ENCODE data around the gene SYNE2.

The SYNE2 gene

DNA sequence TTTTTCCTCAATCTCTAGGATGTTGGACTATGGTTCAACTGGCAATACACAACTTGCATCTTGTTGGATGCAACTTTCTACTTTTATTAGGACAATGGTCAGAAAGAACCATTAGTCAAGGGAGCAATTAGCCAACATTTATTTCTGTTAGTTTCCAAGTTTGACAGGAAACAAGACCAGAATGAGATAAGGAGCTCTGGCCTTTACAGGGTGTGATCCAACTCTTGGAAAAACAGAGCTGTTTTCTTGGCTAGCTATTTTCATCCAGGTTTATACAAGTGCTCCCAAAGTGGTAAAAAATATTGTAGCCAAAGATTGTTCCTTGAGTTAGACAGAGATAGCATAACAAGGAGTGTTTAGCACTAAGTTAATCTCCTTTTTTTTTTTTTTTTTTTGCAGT, 3.9 kb upstream of the SYNE2 start:
- TF ChIP-seq, protein P1, sequence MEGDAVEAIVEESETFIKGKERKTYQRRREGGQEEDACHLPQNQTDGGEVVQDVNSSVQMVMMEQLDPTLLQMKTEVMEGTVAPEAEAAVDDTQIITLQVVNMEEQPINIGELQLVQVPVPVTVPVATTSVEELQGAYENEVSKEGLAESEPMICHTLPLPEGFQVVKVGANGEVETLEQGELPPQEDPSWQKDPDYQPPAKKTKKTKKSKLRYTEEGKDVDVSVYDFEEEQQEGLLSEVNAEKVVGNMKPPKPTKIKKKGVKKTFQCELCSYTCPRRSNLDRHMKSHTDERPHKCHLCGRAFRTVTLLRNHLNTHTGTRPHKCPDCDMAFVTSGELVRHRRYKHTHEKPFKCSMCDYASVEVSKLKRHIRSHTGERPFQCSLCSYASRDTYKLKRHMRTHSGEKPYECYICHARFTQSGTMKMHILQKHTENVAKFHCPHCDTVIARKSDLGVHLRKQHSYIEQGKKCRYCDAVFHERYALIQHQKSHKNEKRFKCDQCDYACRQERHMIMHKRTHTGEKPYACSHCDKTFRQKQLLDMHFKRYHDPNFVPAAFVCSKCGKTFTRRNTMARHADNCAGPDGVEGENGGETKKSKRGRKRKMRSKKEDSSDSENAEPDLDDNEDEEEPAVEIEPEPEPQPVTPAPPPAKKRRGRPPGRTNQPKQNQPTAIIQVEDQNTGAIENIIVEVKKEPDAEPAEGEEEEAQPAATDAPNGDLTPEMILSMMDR (IDR thresholded peaks at IDR 0.05; ENCODE audit: low read depth, low read length): no peak
- H3K4me3 ChIP-seq (ENCODE audit: low read depth, low read length): no peak overlapping the region
- no peak for DNase-seq (ENCODE audit: low read depth, low spot score)
- in situ Hi-C loops (cut with HindIII; ENCODE audit: low sequenced_read_pairs): no loop called here

DNA sequence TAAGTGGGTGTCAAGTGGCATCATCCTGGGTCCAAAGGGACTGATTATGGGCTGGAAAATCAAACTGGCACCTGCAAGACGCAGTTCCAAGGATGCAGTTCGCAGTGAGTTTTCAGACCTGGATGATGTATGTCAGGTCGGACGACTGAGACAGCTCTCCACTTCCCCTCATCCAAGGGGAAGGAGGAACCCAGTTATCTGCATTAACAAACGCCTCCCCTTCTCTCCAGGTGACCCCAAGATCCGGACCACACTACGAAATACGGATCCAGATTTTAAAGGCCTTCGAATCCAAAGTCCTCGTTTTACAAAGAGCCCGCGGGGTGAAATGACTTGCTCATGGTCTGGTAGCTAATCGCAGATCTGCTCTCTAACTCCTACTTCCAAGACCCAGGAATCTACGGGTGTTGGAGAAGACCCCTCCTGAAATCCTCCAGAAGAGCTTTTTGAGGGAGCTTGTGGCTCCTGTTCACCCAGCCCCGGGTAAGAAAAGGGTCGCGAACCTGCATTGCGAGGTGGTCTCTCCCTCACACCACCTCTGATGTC, 460 bp upstream of the SYNE2 start:
- DNase-seq (ENCODE audit: low read depth, low spot score): peak; percentile 46
- in situ Hi-C loops (cut with HindIII; ENCODE audit: low sequenced_read_pairs): no loop called here
- TF ChIP-seq, protein P1 (IDR thresholded peaks at IDR 0.05; ENCODE audit: low read depth, low read length): no peak
- H3K4me3 ChIP-seq (ENCODE audit: low read depth, low read length): peak overlapping the region; percentile 65

DNA sequence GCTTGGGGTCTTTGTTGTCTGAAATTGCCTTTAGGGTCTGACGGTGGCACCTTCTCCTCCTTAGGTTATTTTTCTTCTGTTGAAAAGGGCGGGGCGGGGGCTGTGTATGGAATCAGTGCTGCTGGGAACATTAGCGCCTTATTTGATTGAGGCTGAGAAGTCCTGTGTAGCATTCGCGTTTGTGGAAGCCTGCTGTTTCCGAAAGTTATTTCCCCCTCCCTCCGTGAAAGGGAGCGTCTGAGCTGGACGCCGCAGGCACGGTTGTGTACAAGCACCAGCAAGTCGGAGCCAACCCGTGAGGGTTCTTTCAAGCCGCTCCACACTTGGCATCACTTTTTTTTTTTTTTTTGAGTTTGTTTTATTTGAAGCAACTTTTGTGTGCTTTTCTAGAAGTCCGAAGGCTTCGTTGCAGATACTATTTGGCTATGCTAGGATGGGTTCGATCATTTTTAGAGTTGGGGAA, 1.1 kb downstream of the SYNE2 start:
- DNase-seq (ENCODE audit: low read depth, low spot score): peak; percentile 66

DNA sequence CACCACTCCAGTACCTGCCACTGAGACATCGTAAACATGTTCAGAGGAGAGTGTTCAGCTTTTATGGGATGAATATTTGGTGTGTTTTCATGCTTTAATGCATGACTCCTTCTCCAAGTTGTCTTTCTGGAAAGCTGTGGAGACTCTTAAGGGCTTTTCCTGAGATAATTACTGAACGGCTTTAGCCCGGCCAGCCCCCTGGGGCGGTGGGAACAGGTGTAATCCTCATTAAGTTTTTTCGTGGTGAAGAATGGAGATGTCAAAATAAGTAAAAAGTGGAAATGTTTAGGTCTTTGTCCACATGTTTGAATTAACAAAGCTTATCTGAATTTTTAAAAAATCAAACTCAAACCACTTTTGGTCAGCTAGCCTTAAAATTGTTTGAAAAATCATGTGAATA, 1.5 kb downstream of the SYNE2 start:
- in situ Hi-C loops (cut with HindIII; ENCODE audit: low sequenced_read_pairs): no loop called here
- peak overlapping the region; percentile 65 for H3K4me3 ChIP-seq (ENCODE audit: low read depth, low read length)
- TF ChIP-seq, protein P1 (IDR thresholded peaks at IDR 0.05; ENCODE audit: low read depth, low read length): no peak
- DNase-seq (ENCODE audit: low read depth, low spot score): peak; percentile 9

More for the DNA sequence above, 1.1 kb downstream of the SYNE2 start:
- in situ Hi-C loops (cut with HindIII; ENCODE audit: low sequenced_read_pairs): no loop called here
- TF ChIP-seq, protein P1 (IDR thresholded peaks at IDR 0.05; ENCODE audit: low read depth, low read length): no peak
- peak overlapping the region; percentile 65 for H3K4me3 ChIP-seq (ENCODE audit: low read depth, low read length)

DNA sequence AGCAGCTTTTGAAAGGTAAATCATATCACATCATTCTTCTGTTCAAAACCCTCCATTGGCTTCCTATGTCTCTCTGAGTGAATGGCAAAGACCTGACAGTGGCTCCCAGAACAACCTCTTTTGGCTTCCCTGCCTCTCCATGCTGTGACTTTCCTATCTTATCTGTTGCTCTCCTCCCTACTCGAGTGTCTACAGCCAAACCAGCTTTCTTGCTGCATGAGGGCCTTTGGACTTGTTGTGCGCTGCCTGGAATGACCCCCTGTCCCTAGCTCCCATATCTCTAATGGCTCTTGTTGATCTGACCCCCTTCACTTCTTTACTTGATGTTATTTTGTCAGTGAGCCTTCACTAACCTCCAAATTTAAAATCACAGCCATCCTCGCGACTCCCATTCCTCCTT, 2.5 kb downstream of the SYNE2 start:
- H3K4me3 ChIP-seq (ENCODE audit: low read depth, low read length): no peak overlapping the region
- in situ Hi-C loops (cut with HindIII; ENCODE audit: low sequenced_read_pairs): no loop called here
- DNase-seq (ENCODE audit: low read depth, low spot score): no peak
- TF ChIP-seq, protein P1 (IDR thresholded peaks at IDR 0.05; ENCODE audit: low read depth, low read length): no peak

DNA sequence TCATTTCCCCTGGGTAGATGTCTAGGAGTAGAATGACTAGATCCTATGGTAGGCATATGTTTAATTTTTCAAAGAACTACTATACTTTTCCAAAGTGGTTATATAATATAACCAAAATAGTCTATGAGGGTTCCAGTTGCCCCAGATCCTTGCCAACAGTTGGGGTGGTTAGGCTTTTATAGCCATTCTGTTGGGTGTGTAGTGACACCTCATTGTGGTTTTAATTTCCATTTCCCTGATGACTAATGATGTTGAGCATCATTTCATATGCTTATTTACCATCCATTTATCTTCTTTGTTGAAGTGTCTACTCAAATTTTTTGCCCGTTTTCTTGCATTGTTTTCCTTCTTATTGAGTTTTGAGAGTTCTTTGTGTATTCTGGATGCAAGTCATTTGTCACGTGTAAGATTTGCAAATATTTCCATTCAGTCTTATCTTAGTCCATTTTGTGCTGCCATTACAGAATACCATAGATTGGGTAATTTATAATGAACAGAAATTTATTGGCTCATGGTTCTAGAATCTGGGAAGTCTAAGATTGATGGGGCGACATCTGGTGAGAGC, 4.7 kb downstream of the SYNE2 start:
- TF ChIP-seq, protein P1 (IDR thresholded peaks at IDR 0.05; ENCODE audit: low read depth, low read length): no peak
- no peak overlapping the region for H3K4me3 ChIP-seq (ENCODE audit: low read depth, low read length)
- in situ Hi-C loops (cut with HindIII; ENCODE audit: low sequenced_read_pairs): no loop called here
- DNase-seq (ENCODE audit: low read depth, low spot score): no peak

Measured in astrocyte of the spinal cord (primary cell).